Measurements from ENCODE around the gene MACROD1. TPM values are rescaled to one million over a fixed set of nuclear protein-coding genes. Genes with fewer than 3 reads are reported as not detected.

Gene MACROD1
- total RNA-seq, 5 donors from 2014 or later (not counting 1 experiment from before 2014, with no cell fraction given), result 6.0 to 14.8 (median 10.4) TPM

DNA sequence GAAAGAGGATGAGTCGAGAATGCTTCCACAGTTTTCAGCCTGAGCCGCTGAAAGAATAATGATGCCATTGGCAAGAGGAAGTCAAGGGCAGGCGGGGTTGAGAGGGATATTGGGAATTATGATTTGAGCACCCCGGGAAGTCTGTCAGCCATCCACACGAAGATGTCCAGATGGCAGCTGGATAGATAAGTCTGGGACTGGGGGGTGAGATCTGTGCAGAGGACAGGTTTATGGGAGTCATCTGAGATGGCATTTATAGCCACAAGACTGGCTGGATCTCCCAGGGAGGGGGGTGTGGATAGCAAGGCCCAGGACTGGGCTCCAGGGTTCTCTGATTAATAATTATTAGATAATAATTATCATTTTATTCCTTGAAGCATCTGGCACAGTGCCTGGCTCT is 15.0 kb upstream of the MACROD1 start:
- ATAC-seq (replicated peaks in 1 of 4), result no peak
- H3K27me3 Mint-ChIP-seq, result no peaks in the 10 kb centered on the region

DNA sequence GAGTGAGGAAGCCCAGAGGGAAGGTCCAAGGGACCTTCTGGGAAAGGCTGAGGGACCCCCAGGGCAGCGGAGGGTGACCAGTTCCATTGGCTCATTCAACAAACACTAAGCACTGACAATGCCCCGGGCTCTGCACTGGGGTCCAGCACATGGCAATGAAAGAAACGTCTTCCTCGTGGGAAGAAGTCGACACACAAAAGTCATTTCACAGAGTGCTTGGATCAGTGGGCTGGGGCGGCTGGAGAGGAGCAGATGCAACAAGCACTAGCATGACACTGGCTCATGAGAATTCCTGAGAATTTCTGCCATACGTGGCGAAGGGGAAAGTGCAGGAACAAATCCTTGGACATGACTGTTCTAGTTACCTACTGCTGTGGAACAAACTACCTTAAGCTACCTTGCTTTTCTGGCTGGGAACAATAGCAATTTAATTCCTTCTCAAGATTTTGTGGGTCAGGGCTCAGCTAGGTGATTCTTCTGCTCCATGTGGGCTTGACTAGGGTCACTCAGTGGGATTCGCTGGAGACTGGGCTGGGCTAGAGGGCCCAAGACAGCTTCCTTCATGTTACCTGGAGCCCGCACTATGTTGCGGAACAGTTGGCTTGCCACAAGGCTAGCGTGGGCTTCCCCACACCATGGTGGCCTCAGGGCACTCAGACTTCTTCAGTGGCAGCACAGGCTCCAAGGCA is 13.2 kb upstream of the MACROD1 start:
- ChIA-PET POLR2A (no interaction called here), CTCF (interaction anchor here in 1 of 2 donors (0.6 kb wide), 1 partner anchor 86 kb away, joined by 3 read pairs; no protein-coding TSS in a partner anchor)
- no peak overlapping the region for H3K4me3 ChIP-seq (ENCODE audit: control insufficient read depth in 1 of 2, extremely low read depth in 1 of 2, low read length in 1 of 2)
- H3K27me3 Mint-ChIP-seq, result no peaks in the 10 kb centered on the region
- no peak for DNase-seq
- H3K27me3 ChIP-seq (replicated peaks in 1 of 2; ENCODE audit: control insufficient read depth in 2 of 2, extremely low read depth in 1 of 2, insufficient read depth in 2 of 2, low read length in 1 of 2), result no peaks in the 10 kb centered on the region
- no peaks in the 10 kb centered on the region for H3K36me3 ChIP-seq (ENCODE audit: control insufficient read depth in 2 of 2, extremely low read depth in 1 of 2, insufficient read depth in 1 of 2, low read length in 1 of 2)
- no peak for ATAC-seq (replicated peaks in 1 of 4)
- no peak overlapping the region for H3K27ac Mint-ChIP-seq
- no peaks in the 10 kb centered on the region for H3K9me3 Mint-ChIP-seq
- no peak overlapping the region for H3K27ac ChIP-seq (ENCODE audit: low read length)
- H3K9me3 ChIP-seq, result no peaks in the 10 kb centered on the region
- WGBS (ENCODE audit: insufficient coverage), result 98% methylated on average over 10 of the region's 12 CpGs
- peaks cover 0 to 22% of the 10 kb centered on the region in 2 experiments for H3K4me1 ChIP-seq (ENCODE audit: control insufficient read depth in 1 of 2, extremely low read depth in 1 of 2, insufficient read depth in 2 of 2, low read length in 2 of 2)
- H3K36me3 Mint-ChIP-seq, result no peaks in the 10 kb centered on the region
- H3K4me3 Mint-ChIP-seq, result no peak overlapping the region
- H3K4me1 Mint-ChIP-seq, result peaks cover 30 to 42% (median 37%) of the 10 kb centered on the region in 3 donors

More for the DNA sequence above, 15.0 kb upstream of the MACROD1 start:
- H3K4me3 Mint-ChIP-seq, result no peak overlapping the region
- no peak overlapping the region for H3K27ac Mint-ChIP-seq
- CTCF ChIA-PET, result interaction anchor here in 1 of 2 donors (0.6 kb wide), 1 partner anchor 158 kb away, joined by 5 read pairs; no protein-coding TSS in a partner anchor
- H3K4me1 ChIP-seq (ENCODE audit: control insufficient read depth in 1 of 2, extremely low read depth in 1 of 2, insufficient read depth in 2 of 2, low read length in 2 of 2), result peaks cover 0 to 34% of the 10 kb centered on the region in 2 experiments
- 96% methylated on average over 3 of the region's 5 CpGs for WGBS (ENCODE audit: insufficient coverage)
- H3K9me3 ChIP-seq, result no peaks in the 10 kb centered on the region
- no peak for DNase-seq
- H3K27ac ChIP-seq (ENCODE audit: low read length), result no peak overlapping the region
- no peaks in the 10 kb centered on the region for H3K27me3 ChIP-seq (replicated peaks in 1 of 2; ENCODE audit: control insufficient read depth in 2 of 2, extremely low read depth in 1 of 2, insufficient read depth in 2 of 2, low read length in 1 of 2)
- H3K36me3 Mint-ChIP-seq, result no peaks in the 10 kb centered on the region
- peaks cover 36 to 53% (median 43%) of the 10 kb centered on the region in 3 donors for H3K4me1 Mint-ChIP-seq
- no peaks in the 10 kb centered on the region for H3K9me3 Mint-ChIP-seq
- POLR2A ChIA-PET, result no interaction called here
- H3K36me3 ChIP-seq (ENCODE audit: control insufficient read depth in 2 of 2, extremely low read depth in 1 of 2, insufficient read depth in 1 of 2, low read length in 1 of 2), result no peaks in the 10 kb centered on the region
- no peak overlapping the region for H3K4me3 ChIP-seq (ENCODE audit: control insufficient read depth in 1 of 2, extremely low read depth in 1 of 2, low read length in 1 of 2)

DNA sequence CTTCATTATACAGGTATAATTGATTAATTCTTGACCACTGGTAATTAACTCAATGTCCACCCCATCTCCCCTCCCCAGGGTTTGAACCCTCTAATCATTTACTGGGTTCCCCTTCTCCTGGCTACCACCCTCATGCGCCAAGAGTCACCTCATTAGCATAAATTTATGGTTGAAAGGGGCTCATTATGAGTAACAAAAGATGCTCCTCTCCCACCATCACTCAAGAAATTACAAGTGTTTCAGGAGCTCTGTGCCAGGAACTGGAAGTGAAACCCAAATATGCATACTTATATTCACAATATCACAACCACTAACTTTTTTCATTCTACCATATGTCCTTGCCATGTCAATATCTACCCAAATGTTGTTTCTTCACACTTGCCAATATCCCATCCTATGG is 12.3 kb upstream of the MACROD1 start:
- Histone ChIP-seq H3K9me3 (no peaks in the 10 kb centered on the region), H3K27me3 (replicated peaks in 1 of 2; ENCODE audit: control insufficient read depth in 2 of 2, extremely low read depth in 1 of 2, insufficient read depth in 2 of 2, low read length in 1 of 2) (no peaks in the 10 kb centered on the region), H3K4me3 (ENCODE audit: control insufficient read depth in 1 of 2, extremely low read depth in 1 of 2, low read length in 1 of 2) (no peak overlapping the region), H3K36me3 (ENCODE audit: control insufficient read depth in 2 of 2, extremely low read depth in 1 of 2, insufficient read depth in 1 of 2, low read length in 1 of 2) (no peaks in the 10 kb centered on the region), H3K4me1 (ENCODE audit: control insufficient read depth in 1 of 2, extremely low read depth in 1 of 2, insufficient read depth in 2 of 2, low read length in 2 of 2) (peaks cover 0 to 14% of the 10 kb centered on the region in 2 experiments), H3K27ac (ENCODE audit: low read length) (no peak overlapping the region)
- Mint-ChIP-seq H3K4me1 (peaks cover 22 to 33% (median 29%) of the 10 kb centered on the region in 3 donors), H3K27me3 (no peaks in the 10 kb centered on the region), H3K36me3 (no peaks in the 10 kb centered on the region), H3K9me3 (no peaks in the 10 kb centered on the region), H3K27ac (no peak overlapping the region), H3K4me3 (no peak overlapping the region)
- CTCF ChIA-PET, result no interaction called here
- no peak for ATAC-seq (replicated peaks in 1 of 4)
- DNase-seq, result no peak
- WGBS (ENCODE audit: insufficient coverage), result no CpG with 5 or more reads among the region's 1 CpG
- POLR2A ChIA-PET, result no interaction called here

DNA sequence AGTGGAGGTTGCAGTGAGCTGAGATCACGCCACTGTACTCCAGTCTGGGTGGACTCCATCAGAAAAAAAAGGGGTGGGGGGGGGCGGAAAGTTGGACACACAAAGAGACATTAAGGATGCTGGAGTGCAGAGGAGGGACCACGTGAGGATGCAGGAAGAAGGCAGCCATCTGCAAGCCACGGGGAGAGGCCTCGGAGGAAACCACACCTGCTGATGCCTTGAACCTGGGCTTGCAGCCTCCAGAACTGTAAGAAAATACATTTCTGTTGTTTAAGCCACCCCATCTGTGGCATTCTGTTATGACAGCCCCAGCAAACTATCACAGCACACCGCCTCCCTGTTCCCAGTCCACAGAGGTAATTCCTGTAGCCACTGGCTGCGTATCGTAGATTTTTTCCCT is 10.8 kb upstream of the MACROD1 start:
- CTCF ChIA-PET, result no interaction called here
- Mint-ChIP-seq H3K36me3 (no peaks in the 10 kb centered on the region), H3K27me3 (no peaks in the 10 kb centered on the region), H3K9me3 (no peaks in the 10 kb centered on the region), H3K4me3 (no peak overlapping the region), H3K4me1 (peaks cover 15 to 27% (median 22%) of the 10 kb centered on the region in 3 donors), H3K27ac (peak overlapping the region in 1 of 2 donors; percentile 48)
- POLR2A ChIA-PET, result interaction anchor here in 1 of 2 donors (0.7 kb wide), 1 partner anchor 107 kb away, joined by 6 read pairs; no protein-coding TSS in a partner anchor
- H3K9me3 ChIP-seq, result no peaks in the 10 kb centered on the region
- ATAC-seq (replicated peaks in 1 of 4) (peak in 2 of 4 experiments; percentile 34 to 49), DNase-seq (no peak)
- H3K4me1 ChIP-seq (ENCODE audit: control insufficient read depth in 1 of 2, extremely low read depth in 1 of 2, insufficient read depth in 2 of 2, low read length in 2 of 2), result peaks cover 0 to 10% of the 10 kb centered on the region in 2 experiments
- WGBS (ENCODE audit: insufficient coverage), result 43% methylated on average over 4 of the region's 8 CpGs
- H3K27me3 ChIP-seq (replicated peaks in 1 of 2; ENCODE audit: control insufficient read depth in 2 of 2, extremely low read depth in 1 of 2, insufficient read depth in 2 of 2, low read length in 1 of 2), result no peaks in the 10 kb centered on the region
- H3K4me3 ChIP-seq (ENCODE audit: control insufficient read depth in 1 of 2, extremely low read depth in 1 of 2, low read length in 1 of 2), result no peak overlapping the region
- no peak overlapping the region for H3K27ac ChIP-seq (ENCODE audit: low read length)
- H3K36me3 ChIP-seq (ENCODE audit: control insufficient read depth in 2 of 2, extremely low read depth in 1 of 2, insufficient read depth in 1 of 2, low read length in 1 of 2), result no peaks in the 10 kb centered on the region

DNA sequence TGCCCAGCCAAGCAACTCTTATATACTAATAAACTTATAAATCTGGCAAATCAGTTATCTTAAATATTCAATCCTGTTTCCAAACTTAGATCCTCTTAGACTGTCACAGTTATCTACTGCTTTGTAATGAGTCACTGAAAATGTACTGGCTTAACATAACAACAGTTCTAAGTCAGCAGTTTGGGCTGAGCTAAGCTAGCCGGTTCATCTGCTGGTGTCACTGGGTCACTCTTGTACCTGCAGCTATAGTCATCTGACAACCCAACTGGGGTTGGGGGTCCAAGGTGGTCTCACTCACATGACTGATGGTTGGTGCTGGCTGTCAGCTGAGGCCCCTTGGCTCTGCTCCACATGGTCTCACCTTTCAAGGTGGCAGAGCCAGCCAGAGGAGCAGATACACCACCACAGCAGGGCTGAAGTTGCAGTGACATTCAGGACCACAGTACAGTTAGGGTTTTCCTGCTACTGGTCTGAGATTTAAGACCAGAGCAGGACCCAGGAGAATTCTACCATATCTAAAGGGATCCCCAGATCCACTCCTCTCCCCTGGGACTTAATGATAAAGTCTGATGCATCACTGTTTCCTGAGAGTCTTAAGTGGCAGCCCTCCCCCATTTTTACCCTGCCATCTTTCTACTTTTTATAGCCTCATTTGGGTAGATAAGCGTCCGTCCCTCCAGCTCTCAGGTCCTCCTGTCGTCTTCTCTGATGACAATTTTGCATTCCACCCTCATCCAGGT is 7.9 kb upstream of the MACROD1 start:
- CTCF ChIA-PET, result interaction anchor here in 1 of 2 donors (0.5 kb wide), 1 partner anchor 267 kb away, joined by 4 read pairs; no protein-coding TSS in a partner anchor
- Mint-ChIP-seq H3K27ac (no peak overlapping the region), H3K36me3 (no peaks in the 10 kb centered on the region), H3K27me3 (no peaks in the 10 kb centered on the region), H3K4me3 (no peak overlapping the region), H3K4me1 (peaks cover 7 to 18% (median 16%) of the 10 kb centered on the region in 3 donors), H3K9me3 (no peaks in the 10 kb centered on the region)
- H3K27me3 ChIP-seq (replicated peaks in 1 of 2; ENCODE audit: control insufficient read depth in 2 of 2, extremely low read depth in 1 of 2, insufficient read depth in 2 of 2, low read length in 1 of 2), result no peaks in the 10 kb centered on the region
- DNase-seq (no peak), ATAC-seq (replicated peaks in 1 of 4) (no peak)
- H3K4me3 ChIP-seq (ENCODE audit: control insufficient read depth in 1 of 2, extremely low read depth in 1 of 2, low read length in 1 of 2), result no peak overlapping the region
- peaks cover 0 to 5% of the 10 kb centered on the region in 2 experiments for H3K4me1 ChIP-seq (ENCODE audit: control insufficient read depth in 1 of 2, extremely low read depth in 1 of 2, insufficient read depth in 2 of 2, low read length in 2 of 2)
- no peaks in the 10 kb centered on the region for H3K36me3 ChIP-seq (ENCODE audit: control insufficient read depth in 2 of 2, extremely low read depth in 1 of 2, insufficient read depth in 1 of 2, low read length in 1 of 2)
- 80% methylated on average over 1 of the region's 4 CpGs for WGBS (ENCODE audit: insufficient coverage)
- POLR2A ChIA-PET, result no interaction called here
- no peak overlapping the region for H3K27ac ChIP-seq (ENCODE audit: low read length)
- no peaks in the 10 kb centered on the region for H3K9me3 ChIP-seq

DNA sequence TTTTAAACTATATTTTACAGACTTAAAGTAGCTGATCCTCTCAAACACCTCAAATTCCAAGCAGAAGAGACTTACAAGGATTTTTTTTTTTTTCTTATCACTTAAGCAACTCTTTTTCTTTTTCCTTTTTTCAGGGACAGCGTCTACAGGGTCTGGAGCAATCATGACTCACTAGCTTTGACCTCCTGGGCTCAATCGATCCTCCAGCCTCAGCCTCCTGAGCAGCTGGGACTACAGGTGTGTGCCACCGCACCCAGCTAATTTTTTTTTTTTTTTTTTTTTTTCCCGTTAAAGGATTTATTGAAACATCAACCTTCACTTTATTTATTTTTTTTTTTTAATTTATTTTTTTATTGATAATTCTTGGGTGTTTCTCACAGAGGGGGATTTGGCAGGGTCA is 4.5 kb upstream of the MACROD1 start:
- Histone ChIP-seq H3K4me3 (ENCODE audit: control insufficient read depth in 1 of 2, extremely low read depth in 1 of 2, low read length in 1 of 2) (no peak overlapping the region), H3K36me3 (ENCODE audit: control insufficient read depth in 2 of 2, extremely low read depth in 1 of 2, insufficient read depth in 1 of 2, low read length in 1 of 2) (no peaks in the 10 kb centered on the region), H3K27me3 (replicated peaks in 1 of 2; ENCODE audit: control insufficient read depth in 2 of 2, extremely low read depth in 1 of 2, insufficient read depth in 2 of 2, low read length in 1 of 2) (no peaks in the 10 kb centered on the region), H3K4me1 (ENCODE audit: control insufficient read depth in 1 of 2, extremely low read depth in 1 of 2, insufficient read depth in 2 of 2, low read length in 2 of 2) (peaks cover 0 to 8% of the 10 kb centered on the region in 2 experiments), H3K9me3 (no peaks in the 10 kb centered on the region), H3K27ac (ENCODE audit: low read length) (no peak overlapping the region)
- Mint-ChIP-seq H3K4me1 (peaks cover 3 to 6% (median 6%) of the 10 kb centered on the region in 3 donors), H3K9me3 (no peaks in the 10 kb centered on the region), H3K36me3 (no peaks in the 10 kb centered on the region), H3K27me3 (no peaks in the 10 kb centered on the region), H3K4me3 (no peak overlapping the region), H3K27ac (no peak overlapping the region)
- WGBS (ENCODE audit: insufficient coverage), result no CpG with 5 or more reads among the region's 4 CpGs
- DNase-seq, result no peak
- ChIA-PET CTCF (no interaction called here), POLR2A (no interaction called here)
- no peak for ATAC-seq (replicated peaks in 1 of 4)
